ENCODE measurements around the gene CFAP65. TPM values are rescaled to one million over a fixed set of nuclear protein-coding genes. Genes with fewer than 3 reads are reported as not detected.
A peak's percentile ranks its signal among the peaks of the same experiment; 100 is the strongest.

The CFAP65 gene
- total RNA-seq, 1 donor from 2014 or later = not detected

DNA sequence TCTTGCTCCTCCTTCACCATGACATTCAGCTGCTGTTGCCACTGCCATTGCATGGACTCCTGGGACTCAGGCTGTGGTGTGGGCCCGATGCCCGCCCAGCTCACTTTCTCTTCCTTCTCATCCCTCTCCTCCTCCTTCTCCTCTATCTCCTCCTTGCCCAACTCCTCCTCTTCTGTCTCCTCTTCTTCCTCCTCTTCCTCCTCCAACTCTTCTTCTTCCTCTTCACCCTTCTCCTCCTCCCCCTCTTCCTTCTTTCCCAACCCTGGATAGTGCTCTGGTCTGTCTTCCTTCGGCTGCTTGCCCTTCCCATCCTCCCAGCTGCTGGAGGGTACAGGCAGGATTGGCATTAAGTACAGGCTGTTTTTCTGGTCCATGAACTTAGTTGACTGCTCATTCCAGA is 37.3 kb downstream of the CFAP65 start:
- no peak for DNase-seq (ENCODE audit: low spot score)
- H3K4me1 Mint-ChIP-seq (ENCODE audit: low read depth) = peaks cover 4% of the 10 kb centered on the region
- no peak overlapping the region for H3K4me3 Mint-ChIP-seq (ENCODE audit: low read depth)
- no peaks in the 10 kb centered on the region for H3K36me3 Mint-ChIP-seq (ENCODE audit: low read depth)
- no peak overlapping the region for H3K27ac Mint-ChIP-seq
- intact Hi-C loops (cut with micrococcal nuclease) = loop anchor here (2.0 kb wide), 1 partner anchor 23 kb away; no protein-coding TSS in a partner anchor
- H3K9me3 Mint-ChIP-seq = no peaks in the 10 kb centered on the region
- peaks cover 53% of the 10 kb centered on the region for H3K27me3 Mint-ChIP-seq (ENCODE audit: low read depth)

DNA sequence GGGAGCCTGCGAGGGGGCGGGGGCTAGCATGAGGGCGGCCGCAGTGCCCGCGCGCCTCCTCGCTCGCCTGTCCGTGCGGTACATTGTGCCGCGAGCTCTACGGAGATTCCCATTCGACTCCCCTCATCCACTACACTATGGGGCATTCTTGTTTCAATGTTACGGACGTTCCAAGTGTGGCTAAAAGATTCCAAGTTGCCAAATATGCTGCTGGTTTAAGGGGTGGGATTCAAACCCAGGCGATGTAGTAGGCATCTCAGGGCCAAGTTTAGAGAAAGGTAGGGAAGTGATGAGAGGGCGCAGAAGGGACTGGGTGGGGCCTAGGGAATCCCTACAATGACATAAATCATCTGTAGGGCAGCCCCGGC is 38.1 kb downstream of the CFAP65 start:
- H3K27ac Mint-ChIP-seq = no peak overlapping the region
- H3K27me3 Mint-ChIP-seq (ENCODE audit: low read depth) = peaks cover 57% of the 10 kb centered on the region
- H3K4me1 Mint-ChIP-seq (ENCODE audit: low read depth) = peaks cover 4% of the 10 kb centered on the region
- H3K9me3 Mint-ChIP-seq = no peaks in the 10 kb centered on the region
- DNase-seq (ENCODE audit: low spot score) = no peak
- intact Hi-C loops (cut with micrococcal nuclease) = loop anchor here (2.0 kb wide), 1 partner anchor 22 kb away; no protein-coding TSS in a partner anchor
- no peak overlapping the region for H3K4me3 Mint-ChIP-seq (ENCODE audit: low read depth)
- H3K36me3 Mint-ChIP-seq (ENCODE audit: low read depth) = no peaks in the 10 kb centered on the region

DNA sequence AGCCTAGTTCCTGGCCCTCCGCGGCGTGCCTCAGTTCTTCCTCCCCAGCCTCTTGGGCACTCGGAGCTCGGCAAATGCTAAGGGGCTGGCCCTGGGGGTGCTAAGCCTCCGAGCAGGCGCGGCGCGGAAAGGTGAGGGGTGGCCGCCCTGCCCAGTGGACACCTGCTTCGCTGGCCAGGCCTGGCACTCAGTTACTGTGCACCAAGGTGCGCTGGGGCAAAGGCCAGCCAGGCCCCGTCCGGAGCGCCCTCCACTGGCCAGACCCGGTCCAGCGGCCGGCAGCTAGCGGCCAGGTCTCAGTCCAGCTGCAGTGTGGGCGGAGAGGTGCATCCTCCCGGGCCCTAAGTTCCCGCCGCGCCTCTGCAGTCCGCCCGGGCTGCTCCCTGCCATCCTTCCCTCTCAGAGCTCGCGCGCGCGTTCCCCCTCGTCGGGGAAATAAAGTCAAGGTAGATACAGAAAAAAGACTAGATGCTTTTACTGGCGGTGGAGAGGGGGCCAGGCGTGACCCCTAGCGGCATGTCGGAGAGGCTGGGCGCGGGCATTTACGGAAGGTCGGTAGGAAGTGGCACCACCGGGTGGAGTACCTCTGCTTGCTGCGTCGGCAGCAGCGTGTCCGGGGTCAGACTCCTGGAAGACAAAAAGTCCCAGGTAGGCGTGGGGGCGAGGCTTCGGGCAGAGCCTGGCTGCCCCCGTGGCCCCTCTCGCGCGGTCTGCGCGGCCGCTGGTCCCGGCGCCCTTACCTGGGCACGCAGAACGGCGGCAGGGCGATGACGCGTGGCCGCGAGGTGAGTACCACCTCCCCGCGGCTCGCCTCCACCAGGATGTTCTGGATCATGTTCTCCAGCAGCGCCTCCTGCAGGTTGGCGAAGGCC is 38.7 kb downstream of the CFAP65 start:
- intact Hi-C loops (cut with micrococcal nuclease) = loop anchor here (2.0 kb wide), 1 partner anchor 22 kb away; no protein-coding TSS in a partner anchor
- peak; percentile 22 for DNase-seq (ENCODE audit: low spot score)
- H3K27me3 Mint-ChIP-seq (ENCODE audit: low read depth) = peaks cover 59% of the 10 kb centered on the region
- no peak overlapping the region for H3K27ac Mint-ChIP-seq
- no peaks in the 10 kb centered on the region for H3K9me3 Mint-ChIP-seq
- H3K4me1 Mint-ChIP-seq (ENCODE audit: low read depth) = peaks cover 4% of the 10 kb centered on the region
- no peaks in the 10 kb centered on the region for H3K36me3 Mint-ChIP-seq (ENCODE audit: low read depth)
- H3K4me3 Mint-ChIP-seq (ENCODE audit: low read depth) = no peak overlapping the region

DNA sequence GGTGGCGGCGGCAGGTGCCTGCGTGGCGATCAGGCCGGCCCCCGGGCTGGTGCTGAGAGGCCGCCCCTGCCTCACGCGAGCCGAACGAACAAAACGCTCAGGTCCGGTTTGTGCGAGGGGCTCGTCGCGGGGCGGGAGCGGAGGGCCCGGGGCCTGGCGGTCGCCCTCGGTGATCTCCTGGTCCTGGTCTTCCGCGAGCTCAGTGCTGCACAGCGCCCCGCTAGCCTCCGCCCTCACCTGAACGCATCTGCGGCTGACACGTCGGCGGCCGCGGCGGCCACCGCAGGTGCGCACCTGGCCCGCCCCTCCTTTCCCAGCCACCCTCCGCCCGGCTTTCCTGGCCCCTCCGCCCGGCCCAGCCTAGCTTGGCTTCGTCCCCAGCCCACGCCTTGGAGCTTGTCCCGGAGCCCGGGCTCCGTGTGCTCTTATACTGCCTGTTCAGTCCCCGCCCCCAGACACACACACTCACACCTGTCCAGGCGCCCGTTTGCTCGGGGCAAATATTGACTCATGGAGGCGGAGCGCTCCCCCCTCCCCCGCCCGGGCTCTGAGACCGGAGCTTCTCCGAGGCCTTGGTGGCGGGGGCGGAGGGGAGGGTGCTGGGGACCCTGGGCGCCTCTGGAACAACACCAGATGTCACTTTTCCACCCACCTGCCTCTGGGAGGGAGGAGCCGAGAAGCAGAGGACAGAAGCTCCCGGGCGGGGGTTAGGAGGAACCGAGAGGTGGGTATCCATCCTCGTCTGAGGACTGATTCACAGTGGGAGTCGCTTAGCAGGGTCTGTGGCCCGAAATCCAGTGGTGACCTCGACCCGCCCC is 39.5 kb downstream of the CFAP65 start:
- peaks cover 4% of the 10 kb centered on the region for H3K4me1 Mint-ChIP-seq (ENCODE audit: low read depth)
- no peak for DNase-seq (ENCODE audit: low spot score)
- intact Hi-C loops (cut with micrococcal nuclease) = loop anchor here (2.0 kb wide), 1 partner anchor 21 kb away; no protein-coding TSS in a partner anchor
- H3K4me3 Mint-ChIP-seq (ENCODE audit: low read depth) = no peak overlapping the region
- H3K27me3 Mint-ChIP-seq (ENCODE audit: low read depth) = peaks cover 62% of the 10 kb centered on the region
- no peaks in the 10 kb centered on the region for H3K36me3 Mint-ChIP-seq (ENCODE audit: low read depth)
- H3K9me3 Mint-ChIP-seq = no peaks in the 10 kb centered on the region
- H3K27ac Mint-ChIP-seq = no peak overlapping the region

DNA sequence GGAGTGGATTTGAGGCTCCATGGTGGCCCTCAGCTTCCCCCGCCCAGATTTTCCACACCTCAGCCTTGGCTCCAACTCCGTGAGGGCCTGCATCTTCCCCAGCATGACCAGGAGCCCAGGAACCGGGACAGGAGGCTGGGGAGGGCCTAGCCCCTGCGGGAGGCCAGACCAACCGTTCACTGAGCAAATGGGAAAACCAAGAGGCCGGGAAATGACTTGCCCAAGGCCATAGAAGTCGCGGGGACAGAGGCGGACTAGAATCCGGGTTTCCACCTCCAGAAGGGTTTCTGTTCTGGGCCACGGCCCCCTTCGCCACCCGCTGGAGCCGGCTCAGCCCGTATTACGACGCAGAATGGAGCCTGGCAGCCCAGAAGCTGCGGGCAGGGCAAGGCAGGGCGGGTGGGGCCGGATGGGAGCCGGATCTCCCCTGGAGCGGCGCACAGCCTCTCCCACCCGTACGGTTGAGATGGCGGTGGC is 40.2 kb downstream of the CFAP65 start:
- no peak overlapping the region for H3K4me3 Mint-ChIP-seq (ENCODE audit: low read depth)
- DNase-seq (ENCODE audit: low spot score) = no peak
- no peaks in the 10 kb centered on the region for H3K9me3 Mint-ChIP-seq
- peaks cover 65% of the 10 kb centered on the region for H3K27me3 Mint-ChIP-seq (ENCODE audit: low read depth)
- H3K36me3 Mint-ChIP-seq (ENCODE audit: low read depth) = no peaks in the 10 kb centered on the region
- H3K4me1 Mint-ChIP-seq (ENCODE audit: low read depth) = peaks cover 5% of the 10 kb centered on the region
- intact Hi-C loops (cut with micrococcal nuclease) = no loop called here
- no peak overlapping the region for H3K27ac Mint-ChIP-seq

DNA sequence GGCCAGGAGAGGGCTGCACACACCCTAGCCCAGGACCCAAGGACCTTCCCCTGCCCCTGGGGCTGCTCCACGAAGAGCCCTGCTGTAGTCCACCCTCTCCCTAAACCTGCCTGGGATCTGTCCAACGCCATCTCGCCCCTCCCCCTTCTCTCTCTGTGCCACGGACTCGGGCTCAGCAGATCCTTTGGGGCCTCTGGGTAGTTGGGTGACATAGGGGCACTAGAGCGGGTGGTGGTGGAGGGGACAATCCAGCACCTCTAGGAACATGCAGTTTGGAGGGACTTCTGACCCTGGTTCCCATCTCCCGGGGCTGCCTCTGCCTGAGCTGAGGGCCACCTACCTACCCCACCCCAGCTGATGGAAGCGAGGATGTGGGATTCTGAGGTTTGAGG is 40.8 kb downstream of the CFAP65 start:
- intact Hi-C loops (cut with micrococcal nuclease) = no loop called here
- H3K27me3 Mint-ChIP-seq (ENCODE audit: low read depth) = peaks cover 69% of the 10 kb centered on the region
- no peaks in the 10 kb centered on the region for H3K9me3 Mint-ChIP-seq
- peaks cover 6% of the 10 kb centered on the region for H3K4me1 Mint-ChIP-seq (ENCODE audit: low read depth)
- H3K36me3 Mint-ChIP-seq (ENCODE audit: low read depth) = no peaks in the 10 kb centered on the region
- no peak overlapping the region for H3K27ac Mint-ChIP-seq
- H3K4me3 Mint-ChIP-seq (ENCODE audit: low read depth) = no peak overlapping the region
- DNase-seq (ENCODE audit: low spot score) = no peak

DNA sequence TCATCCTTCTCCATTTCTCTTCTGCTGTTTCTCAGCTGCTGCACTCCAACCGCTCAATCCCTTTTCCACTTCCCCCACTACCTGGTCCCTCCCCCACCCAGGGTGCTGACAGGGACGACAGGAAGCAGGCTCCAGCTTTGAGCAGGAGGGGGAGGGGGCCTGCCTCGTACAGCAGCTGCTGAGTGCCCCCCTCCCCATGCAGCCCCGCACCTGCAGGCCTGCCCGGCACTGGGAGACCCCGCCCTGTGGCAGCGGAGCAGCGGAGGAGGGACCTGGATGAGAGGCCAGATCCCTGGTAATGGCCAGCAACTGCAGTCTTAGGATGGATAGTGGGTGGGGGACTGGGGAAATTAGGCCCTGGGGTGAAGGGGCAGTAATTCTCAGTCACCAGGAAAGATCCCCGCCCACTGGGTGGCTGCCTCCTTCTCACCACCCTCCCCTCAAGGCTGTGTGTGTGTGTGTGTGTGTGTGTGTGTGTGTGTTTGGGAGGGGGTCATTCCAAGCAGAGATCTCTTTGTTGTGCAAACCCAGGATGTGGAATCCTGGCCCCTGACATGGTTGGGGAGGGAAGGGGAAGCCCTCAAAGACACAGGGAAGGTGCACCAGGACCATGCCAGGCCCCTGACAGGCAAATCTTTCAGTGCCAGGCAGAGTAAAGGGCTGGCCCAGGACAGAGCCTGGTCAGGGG is 41.3 kb downstream of the CFAP65 start:
- H3K4me1 Mint-ChIP-seq (ENCODE audit: low read depth) = peaks cover 6% of the 10 kb centered on the region
- DNase-seq (ENCODE audit: low spot score) = no peak
- no peaks in the 10 kb centered on the region for H3K9me3 Mint-ChIP-seq
- H3K27ac Mint-ChIP-seq = no peak overlapping the region
- H3K4me3 Mint-ChIP-seq (ENCODE audit: low read depth) = no peak overlapping the region
- H3K27me3 Mint-ChIP-seq (ENCODE audit: low read depth) = peaks cover 70% of the 10 kb centered on the region
- no peaks in the 10 kb centered on the region for H3K36me3 Mint-ChIP-seq (ENCODE audit: low read depth)
- intact Hi-C loops (cut with micrococcal nuclease) = no loop called here

DNA sequence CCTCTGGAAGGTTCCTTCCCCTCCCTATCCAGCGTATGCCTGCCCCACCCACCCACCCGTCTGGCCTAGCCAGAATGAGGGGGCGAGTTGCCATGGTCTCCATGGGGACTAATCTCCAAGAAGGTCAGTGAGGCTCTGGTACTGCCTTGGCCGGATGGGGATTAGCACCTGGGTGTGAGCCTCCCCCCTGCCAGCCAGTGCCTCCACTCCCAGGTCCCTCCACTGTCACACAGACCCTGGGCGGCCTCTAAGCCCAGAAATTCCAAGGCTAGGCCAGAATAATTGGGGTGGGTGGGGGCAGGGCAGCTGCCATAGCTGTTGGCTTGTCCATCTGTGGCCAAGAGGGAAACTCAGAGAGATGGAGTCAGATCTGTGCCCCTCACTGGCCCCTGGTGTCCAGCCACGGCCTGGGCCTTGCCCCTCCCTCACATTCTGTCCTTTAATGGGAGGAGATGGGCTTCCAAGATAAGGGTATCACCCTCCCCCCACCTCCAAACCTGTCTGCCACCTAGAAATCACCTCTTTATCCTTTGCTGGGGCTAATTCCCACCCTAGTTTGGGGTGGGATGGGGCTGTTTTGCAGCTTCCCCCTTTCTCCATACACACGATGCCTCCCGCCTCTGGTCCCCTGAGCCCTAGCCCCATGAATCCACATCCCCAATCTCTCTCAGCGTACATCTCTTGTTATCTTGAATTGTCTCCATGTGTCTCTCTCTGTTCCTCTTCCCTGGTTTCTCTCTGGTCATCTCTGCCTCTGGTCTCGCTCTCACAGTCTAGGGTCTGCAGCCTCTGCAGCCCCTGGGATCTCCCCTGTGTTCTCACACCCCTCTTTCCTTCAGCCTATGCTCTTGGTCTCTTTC is 42.1 kb downstream of the CFAP65 start:
- Mint-ChIP-seq H3K4me3 (ENCODE audit: low read depth) (no peak overlapping the region), H3K27ac (no peak overlapping the region), H3K36me3 (ENCODE audit: low read depth) (no peaks in the 10 kb centered on the region), H3K9me3 (no peaks in the 10 kb centered on the region), H3K27me3 (ENCODE audit: low read depth) (peaks cover 71% of the 10 kb centered on the region), H3K4me1 (ENCODE audit: low read depth) (peaks cover 6% of the 10 kb centered on the region)
- no peak for DNase-seq (ENCODE audit: low spot score)
- intact Hi-C loops (cut with micrococcal nuclease) = no loop called here

DNA sequence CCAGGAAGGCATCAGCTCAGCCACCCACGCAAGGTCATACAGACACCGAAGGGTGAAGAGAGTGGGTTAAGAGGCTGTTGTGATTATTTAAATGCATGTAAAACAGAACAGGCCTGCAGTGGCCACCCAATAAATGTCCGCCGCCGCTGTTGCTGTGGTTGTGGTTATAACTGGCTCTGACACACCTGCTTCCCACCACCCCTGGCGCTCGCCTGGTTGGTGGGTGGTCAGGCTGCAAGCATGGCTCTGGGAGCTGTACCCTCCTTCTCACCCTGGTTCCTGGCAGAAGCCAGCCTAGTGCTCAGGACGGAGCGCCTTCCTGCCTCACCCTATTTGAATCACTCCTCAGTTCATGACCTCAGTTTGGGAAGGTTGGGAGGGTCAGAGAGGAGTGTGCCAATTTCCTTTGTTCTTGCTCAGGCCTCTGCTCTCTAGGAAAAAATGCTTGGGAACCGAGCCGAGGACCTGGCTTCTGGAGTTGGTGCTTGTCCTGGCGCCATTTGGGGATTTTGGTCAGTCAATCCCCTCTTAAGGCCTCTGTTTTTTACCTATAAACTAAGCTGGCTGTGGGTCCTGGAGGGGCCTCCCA is 42.8 kb downstream of the CFAP65 start:
- no peaks in the 10 kb centered on the region for H3K36me3 Mint-ChIP-seq (ENCODE audit: low read depth)
- intact Hi-C loops (cut with micrococcal nuclease) = no loop called here
- peaks cover 6% of the 10 kb centered on the region for H3K4me1 Mint-ChIP-seq (ENCODE audit: low read depth)
- no peak for DNase-seq (ENCODE audit: low spot score)
- H3K27me3 Mint-ChIP-seq (ENCODE audit: low read depth) = peaks cover 70% of the 10 kb centered on the region
- no peaks in the 10 kb centered on the region for H3K9me3 Mint-ChIP-seq
- no peak overlapping the region for H3K27ac Mint-ChIP-seq
- H3K4me3 Mint-ChIP-seq (ENCODE audit: low read depth) = no peak overlapping the region

DNA sequence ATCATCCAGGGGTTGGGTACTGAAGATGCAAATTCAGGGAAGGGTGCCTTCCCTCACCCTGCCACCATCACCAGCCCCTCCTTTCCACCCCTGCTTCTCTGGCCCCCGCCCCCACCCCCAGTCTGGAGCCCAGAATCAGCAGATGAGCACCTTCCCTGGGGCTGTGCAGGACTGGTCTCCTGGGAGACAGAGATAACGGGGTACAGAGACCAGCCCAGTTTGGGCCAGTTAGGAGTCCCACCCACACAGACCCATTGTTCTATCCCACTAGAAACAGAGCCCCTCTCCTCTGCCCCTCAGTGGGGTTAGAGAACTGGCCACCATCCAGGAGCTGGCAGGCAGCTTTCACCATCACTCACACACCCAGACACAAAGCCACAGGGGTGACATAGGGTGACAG is 43.6 kb downstream of the CFAP65 start:
- H3K27ac Mint-ChIP-seq = no peak overlapping the region
- no peaks in the 10 kb centered on the region for H3K9me3 Mint-ChIP-seq
- DNase-seq (ENCODE audit: low spot score) = no peak
- no peaks in the 10 kb centered on the region for H3K36me3 Mint-ChIP-seq (ENCODE audit: low read depth)
- peaks cover 4% of the 10 kb centered on the region for H3K4me1 Mint-ChIP-seq (ENCODE audit: low read depth)
- intact Hi-C loops (cut with micrococcal nuclease) = no loop called here
- H3K4me3 Mint-ChIP-seq (ENCODE audit: low read depth) = no peak overlapping the region
- peaks cover 66% of the 10 kb centered on the region for H3K27me3 Mint-ChIP-seq (ENCODE audit: low read depth)

DNA sequence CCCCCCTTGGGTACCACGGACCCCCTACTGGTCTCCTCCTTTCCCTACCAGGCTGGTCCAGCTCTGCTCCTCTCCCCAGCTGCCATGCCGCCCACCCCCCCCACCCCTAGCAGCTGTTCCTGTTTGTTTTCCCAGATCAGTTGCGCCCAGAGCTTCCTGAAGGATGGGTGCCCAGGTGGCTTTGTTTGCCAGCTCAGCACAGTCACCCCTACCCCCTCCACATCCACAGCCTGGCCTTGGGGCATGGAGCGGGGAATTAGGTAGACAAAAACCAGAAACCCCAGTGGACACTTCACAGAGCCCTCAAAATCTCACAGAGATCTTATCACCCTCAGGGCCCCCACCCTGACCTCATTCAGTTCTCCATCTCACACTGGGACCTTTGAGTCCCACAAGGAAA is 44.4 kb downstream of the CFAP65 start:
- H3K36me3 Mint-ChIP-seq (ENCODE audit: low read depth) = no peaks in the 10 kb centered on the region
- H3K9me3 Mint-ChIP-seq = no peaks in the 10 kb centered on the region
- intact Hi-C loops (cut with micrococcal nuclease) = no loop called here
- H3K27ac Mint-ChIP-seq = no peak overlapping the region
- H3K27me3 Mint-ChIP-seq (ENCODE audit: low read depth) = peaks cover 66% of the 10 kb centered on the region
- H3K4me3 Mint-ChIP-seq (ENCODE audit: low read depth) = no peak overlapping the region
- H3K4me1 Mint-ChIP-seq (ENCODE audit: low read depth) = peaks cover 2% of the 10 kb centered on the region
- no peak for DNase-seq (ENCODE audit: low spot score)
